ENCODE data around the gene KCNMB2.

The KCNMB2 gene

GRCh38 chr3:178537122-178537705 is 978 bp downstream of the KCNMB2 start:
- Histone ChIP-seq H3K36me3 (ENCODE audit: insufficient read depth, low read length) (no peaks in the 10 kb centered on the region), H4K20me1 (ENCODE audit: insufficient read depth, low read length) (no peaks in the 10 kb centered on the region), H3K27me3 (ENCODE audit: insufficient read depth, low read length, poor library complexity) (peaks cover 7% of the 10 kb centered on the region), H3K4me1 (ENCODE audit: insufficient read depth, low read length) (no peaks in the 10 kb centered on the region), H3K79me2 (ENCODE audit: insufficient read depth, low read length) (no peaks in the 10 kb centered on the region), H3K9ac (ENCODE audit: low read depth, low read length) (no peak overlapping the region), H3K9me3 (ENCODE audit: insufficient read depth, low read length, severe bottlenecking) (no peaks in the 10 kb centered on the region), H3K4me3 (ENCODE audit: low read depth in 1 of 2, low read length in 2 of 2) (no peak overlapping the region), H2AFZ (ENCODE audit: low read depth, low read length) (no peak overlapping the region), H3K27ac (ENCODE audit: low read length) (no peak overlapping the region), H3K4me2 (ENCODE audit: insufficient read depth, low read length) (no peak overlapping the region)
- ATAC-seq (ENCODE audit: insufficient read depth, low read depth) (no peak), DNase-seq (no peak)
- TF ChIP-seq EZH2 (IDR thresholded peaks at IDR 0.05; ENCODE audit: borderline replicate concordance, low read depth, low read length, severe bottlenecking) (no peak), CTCF (IDR thresholded peaks at IDR 0.05; ENCODE audit: borderline replicate concordance, extremely low read depth, low read length, poor library complexity, severe bottlenecking) (no peak)

GRCh38 chr3:178538056-178538455 is 1.8 kb downstream of the KCNMB2 start:
- TF ChIP-seq EZH2 (IDR thresholded peaks at IDR 0.05; ENCODE audit: borderline replicate concordance, low read depth, low read length, severe bottlenecking) (no peak), CTCF (IDR thresholded peaks at IDR 0.05; ENCODE audit: borderline replicate concordance, extremely low read depth, low read length, poor library complexity, severe bottlenecking) (no peak)
- no peaks in the 10 kb centered on the region for H3K4me1 ChIP-seq (ENCODE audit: insufficient read depth, low read length)
- H3K9me3 ChIP-seq (ENCODE audit: insufficient read depth, low read length, severe bottlenecking) = no peaks in the 10 kb centered on the region
- H3K4me2 ChIP-seq (ENCODE audit: insufficient read depth, low read length) = no peak overlapping the region
- H4K20me1 ChIP-seq (ENCODE audit: insufficient read depth, low read length) = no peaks in the 10 kb centered on the region
- H3K27ac ChIP-seq (ENCODE audit: low read length) = no peak overlapping the region
- H3K27me3 ChIP-seq (ENCODE audit: insufficient read depth, low read length, poor library complexity) = peaks cover 7% of the 10 kb centered on the region
- no peaks in the 10 kb centered on the region for H3K36me3 ChIP-seq (ENCODE audit: insufficient read depth, low read length)
- no peak for DNase-seq
- no peak overlapping the region for H2AFZ ChIP-seq (ENCODE audit: low read depth, low read length)
- no peak for ATAC-seq (ENCODE audit: insufficient read depth, low read depth)
- no peak overlapping the region for H3K9ac ChIP-seq (ENCODE audit: low read depth, low read length)
- no peaks in the 10 kb centered on the region for H3K79me2 ChIP-seq (ENCODE audit: insufficient read depth, low read length)
- H3K4me3 ChIP-seq (ENCODE audit: low read depth in 1 of 2, low read length in 2 of 2) = no peak overlapping the region

- no peaks in the 10 kb centered on the region for H3K79me2 ChIP-seq (ENCODE audit: insufficient read depth, low read length)
- H4K20me1 ChIP-seq (ENCODE audit: insufficient read depth, low read length) = no peaks in the 10 kb centered on the region
- ATAC-seq (ENCODE audit: insufficient read depth, low read depth) = no peak
- DNase-seq = no peak
- no peaks in the 10 kb centered on the region for H3K4me1 ChIP-seq (ENCODE audit: insufficient read depth, low read length)
- H2AFZ ChIP-seq (ENCODE audit: low read depth, low read length) = no peak overlapping the region
- H3K4me2 ChIP-seq (ENCODE audit: insufficient read depth, low read length) = no peak overlapping the region
- no peak for TF ChIP-seq CTCF (IDR thresholded peaks at IDR 0.05; ENCODE audit: borderline replicate concordance, extremely low read depth, low read length, poor library complexity, severe bottlenecking)
- no peak for TF ChIP-seq EZH2 (IDR thresholded peaks at IDR 0.05; ENCODE audit: borderline replicate concordance, low read depth, low read length, severe bottlenecking)
- H3K4me3 ChIP-seq (ENCODE audit: low read depth in 1 of 2, low read length in 2 of 2) = no peak overlapping the region
- peaks cover 7% of the 10 kb centered on the region for H3K27me3 ChIP-seq (ENCODE audit: insufficient read depth, low read length, poor library complexity)
- no peak overlapping the region for H3K9ac ChIP-seq (ENCODE audit: low read depth, low read length)
- H3K9me3 ChIP-seq (ENCODE audit: insufficient read depth, low read length, severe bottlenecking) = no peaks in the 10 kb centered on the region
- H3K27ac ChIP-seq (ENCODE audit: low read length) = no peak overlapping the region
- H3K36me3 ChIP-seq (ENCODE audit: insufficient read depth, low read length) = no peaks in the 10 kb centered on the region
Measured at GRCh38 chr3:178540184-178540583, 3.9 kb downstream of the KCNMB2 start.

Measured in DND-41 (cell line).